ENCODE data around the gene LAG3.

LAG3 gene

GRCh38 chr12:6792522-6793201, 20.3 kb downstream of the LAG3 start:
- Mint-ChIP-seq H3K9me3 (no peaks in the 10 kb centered on the region), H3K27ac (peak overlapping the region; percentile 96 to 98 (median 97)), H3K4me3 (peak overlapping the region; percentile 60 to 69 (median 65)), H3K4me1 (peaks cover 30% of the 10 kb centered on the region), H3K36me3 (ENCODE audit: low read depth) (no peaks in the 10 kb centered on the region), H3K27me3 (ENCODE audit: low read depth) (no peaks in the 10 kb centered on the region)
- TF ChIP-seq CTCF (IDR thresholded peaks at IDR 0.05; ENCODE audit: unreplicated experiment in 3 of 3) = no peak

GRCh38 chr12:6795088-6795487, 22.8 kb downstream of the LAG3 start:
- H3K9me3 Mint-ChIP-seq = no peaks in the 10 kb centered on the region
- peaks cover 31% of the 10 kb centered on the region for H3K4me1 Mint-ChIP-seq
- peak overlapping the region; percentile 1 to 46 (median 34) for H3K27ac Mint-ChIP-seq
- TF ChIP-seq CTCF (IDR thresholded peaks at IDR 0.05; ENCODE audit: unreplicated experiment in 3 of 3) = no peak
- no peak overlapping the region for H3K4me3 Mint-ChIP-seq
- no peaks in the 10 kb centered on the region for H3K36me3 Mint-ChIP-seq (ENCODE audit: low read depth)
- no peaks in the 10 kb centered on the region for H3K27me3 Mint-ChIP-seq (ENCODE audit: low read depth)

GRCh38 chr12:6796576-6796975, 24.3 kb downstream of the LAG3 start:
- Mint-ChIP-seq H3K27me3 (ENCODE audit: low read depth) (no peaks in the 10 kb centered on the region), H3K4me1 (peaks cover 31% of the 10 kb centered on the region), H3K4me3 (no peak overlapping the region), H3K27ac (peak overlapping the region in 1 of 3 experiments; percentile 5), H3K9me3 (no peaks in the 10 kb centered on the region), H3K36me3 (ENCODE audit: low read depth) (no peaks in the 10 kb centered on the region)
- TF ChIP-seq CTCF (IDR thresholded peaks at IDR 0.05; ENCODE audit: unreplicated experiment in 3 of 3) = no peak

- H3K36me3 Mint-ChIP-seq (ENCODE audit: low read depth) = peaks cover 2% of the 10 kb centered on the region
- no peak for TF ChIP-seq CTCF (IDR thresholded peaks at IDR 0.05; ENCODE audit: unreplicated experiment in 3 of 3)
- H3K4me1 Mint-ChIP-seq = peaks cover 14% of the 10 kb centered on the region
- H3K27me3 Mint-ChIP-seq (ENCODE audit: low read depth) = no peaks in the 10 kb centered on the region
- H3K27ac Mint-ChIP-seq = peak overlapping the region in 1 of 3 experiments; percentile 74
- H3K9me3 Mint-ChIP-seq = peaks cover 2% of the 10 kb centered on the region
- H3K4me3 Mint-ChIP-seq = no peak overlapping the region
Observed at GRCh38 chr12:6799147-6799546, 26.8 kb downstream of the LAG3 start.

- no peak overlapping the region for H3K4me3 Mint-ChIP-seq
- TF ChIP-seq CTCF (IDR thresholded peaks at IDR 0.05; ENCODE audit: unreplicated experiment in 3 of 3) = no peak
- H3K27ac Mint-ChIP-seq = no peak overlapping the region
- peaks cover 2% of the 10 kb centered on the region for H3K9me3 Mint-ChIP-seq
- no peaks in the 10 kb centered on the region for H3K4me1 Mint-ChIP-seq
- peaks cover 4% of the 10 kb centered on the region for H3K27me3 Mint-ChIP-seq (ENCODE audit: low read depth)
- peaks cover 8% of the 10 kb centered on the region for H3K36me3 Mint-ChIP-seq (ENCODE audit: low read depth)
Observed at GRCh38 chr12:6807170-6807569, 34.9 kb downstream of the LAG3 start.

GRCh38 chr12:6809056-6809455, 36.7 kb downstream of the LAG3 start:
- no peak overlapping the region for H3K27ac Mint-ChIP-seq
- no peaks in the 10 kb centered on the region for H3K4me1 Mint-ChIP-seq
- TF ChIP-seq CTCF (IDR thresholded peaks at IDR 0.05; ENCODE audit: unreplicated experiment in 3 of 3) = no peak
- H3K27me3 Mint-ChIP-seq (ENCODE audit: low read depth) = peaks cover 4% of the 10 kb centered on the region
- H3K36me3 Mint-ChIP-seq (ENCODE audit: low read depth) = peaks cover 7% of the 10 kb centered on the region
- H3K4me3 Mint-ChIP-seq = no peak overlapping the region
- H3K9me3 Mint-ChIP-seq = peaks cover 2% of the 10 kb centered on the region
